GM18526 (cell line): ENCODE data around the gene SLC25A46.

ENCODE experiments used
- POLR2A ChIP-seq: IDR thresholded peaks from 3 replicates; pipeline ENCODE4 v1.6.1; 2011; ENCODE audit not compliant: insufficient read length; ENCODE audit errors: extremely low read depth

Gene SLC25A46

DNA sequence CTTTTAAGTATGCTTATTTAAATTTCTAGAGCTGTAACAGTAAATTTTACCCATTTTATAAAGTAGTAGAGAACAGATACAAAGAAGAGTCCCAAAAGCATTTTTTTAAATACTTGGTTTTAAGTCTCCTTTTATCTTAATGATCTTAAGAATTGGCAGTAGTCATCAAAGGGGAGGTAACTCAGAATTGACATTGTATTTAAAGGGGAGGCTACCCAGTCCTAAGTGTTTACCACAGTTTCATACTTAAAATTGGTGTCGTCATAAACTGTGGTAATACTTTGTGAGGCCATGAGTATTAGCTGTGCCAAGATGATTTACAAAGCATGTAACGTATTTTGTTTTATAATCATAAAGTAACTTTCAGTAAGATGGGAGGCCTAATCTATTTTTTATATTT, 14.8 kb downstream of the SLC25A46 start:
- TF ChIP-seq POLR2A: no peak

DNA sequence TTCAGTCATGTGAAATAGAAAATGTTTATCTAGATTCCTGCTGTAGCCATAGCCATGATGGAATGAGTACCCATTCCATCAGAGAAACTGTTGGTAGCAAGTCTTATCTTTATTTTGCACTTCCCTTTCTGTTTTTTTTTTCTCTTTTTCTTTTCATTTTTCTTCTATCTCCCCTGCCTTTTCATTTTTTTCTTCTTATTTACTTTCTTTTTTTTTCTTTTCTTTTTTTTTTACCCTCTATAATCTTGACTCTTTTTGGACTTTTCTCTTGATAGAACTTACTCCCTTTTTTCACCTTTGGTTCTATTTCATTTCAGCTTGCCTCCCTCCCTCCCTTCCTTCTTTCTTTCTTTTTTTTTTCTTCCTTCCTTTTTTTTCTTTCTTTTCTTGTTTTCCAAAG, 15.4 kb downstream of the SLC25A46 start:
- TF ChIP-seq POLR2A: no peak

DNA sequence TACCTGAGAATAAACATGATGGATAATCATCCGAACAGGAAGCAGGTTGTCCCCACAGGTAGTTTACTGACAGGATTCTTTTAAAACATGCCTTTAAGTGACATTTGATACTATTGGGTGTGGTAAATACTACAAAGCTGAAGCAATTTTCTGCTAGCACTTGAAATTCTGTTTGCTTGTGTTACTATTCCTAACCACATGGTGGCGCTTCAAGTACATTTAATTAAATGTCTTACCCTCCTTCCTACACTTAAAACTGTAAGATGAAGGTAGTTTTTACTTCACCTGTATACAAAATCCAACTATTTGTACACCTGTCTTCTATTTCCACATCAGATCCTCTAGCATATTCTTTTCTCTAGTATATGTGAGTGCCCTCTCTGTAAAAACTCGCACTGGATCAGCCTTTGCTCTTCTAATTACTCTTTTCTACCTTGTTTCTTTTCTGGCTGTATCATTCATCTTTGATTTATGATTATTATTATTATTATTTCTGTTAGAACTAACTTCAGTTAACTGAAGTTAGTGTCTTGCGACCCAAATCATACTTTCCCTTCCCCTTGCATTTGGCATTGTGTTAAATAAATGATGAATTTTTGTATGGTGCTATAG, 18.4 kb downstream of the SLC25A46 start:
- TF ChIP-seq POLR2A: no peak

DNA sequence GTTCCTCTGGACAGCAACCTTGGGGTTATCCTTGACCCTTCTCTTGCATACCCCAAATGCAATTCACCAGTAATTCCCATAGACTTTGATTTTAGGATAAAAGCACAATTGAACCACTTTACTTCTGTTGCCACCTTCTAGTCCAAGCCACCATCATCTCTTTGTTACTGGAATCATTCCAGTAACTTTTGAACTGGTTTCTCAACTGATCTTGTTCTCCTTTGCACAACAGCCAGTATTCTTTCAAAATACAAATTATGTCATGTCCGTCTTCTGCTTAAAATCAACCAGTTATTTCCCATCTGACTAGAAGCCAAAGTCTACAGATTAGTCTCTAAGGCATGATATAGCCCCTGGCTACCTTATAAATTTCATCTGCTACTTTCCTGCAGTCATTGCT, 21.4 kb downstream of the SLC25A46 start:
- no peak for TF ChIP-seq POLR2A

DNA sequence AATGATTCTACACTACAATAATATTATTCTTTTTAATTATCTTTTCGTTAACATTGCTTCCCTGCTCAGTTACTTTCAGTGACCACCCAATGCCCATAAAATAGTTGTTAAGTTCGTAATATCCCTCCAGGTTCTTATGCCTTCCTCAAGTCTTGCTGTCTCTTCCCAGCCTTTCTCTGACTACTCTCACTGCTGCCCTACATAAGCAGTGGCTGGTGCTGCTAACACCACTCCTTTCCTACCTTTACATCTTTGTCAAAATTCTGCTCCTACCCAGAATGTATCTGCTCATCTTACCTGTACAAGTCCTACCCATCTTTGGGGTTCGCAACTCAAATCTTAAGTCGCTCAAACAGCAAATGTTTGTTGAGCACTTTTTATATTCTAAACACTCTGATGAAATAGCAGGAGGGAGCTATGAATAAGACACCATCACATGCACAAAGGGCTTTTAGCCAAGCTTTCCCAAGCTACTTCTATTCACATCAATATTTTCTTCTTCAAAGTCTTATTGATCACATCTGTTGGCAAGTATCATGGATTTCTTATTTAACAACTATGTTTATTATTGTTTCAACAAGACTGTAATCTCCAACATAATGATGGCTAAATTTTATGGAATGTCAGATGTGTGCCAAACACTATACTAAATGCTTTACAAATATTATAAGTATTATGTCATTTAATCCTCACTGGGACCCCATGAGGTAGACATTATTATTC, 29.5 kb downstream of the SLC25A46 start:
- no peak for TF ChIP-seq POLR2A

DNA sequence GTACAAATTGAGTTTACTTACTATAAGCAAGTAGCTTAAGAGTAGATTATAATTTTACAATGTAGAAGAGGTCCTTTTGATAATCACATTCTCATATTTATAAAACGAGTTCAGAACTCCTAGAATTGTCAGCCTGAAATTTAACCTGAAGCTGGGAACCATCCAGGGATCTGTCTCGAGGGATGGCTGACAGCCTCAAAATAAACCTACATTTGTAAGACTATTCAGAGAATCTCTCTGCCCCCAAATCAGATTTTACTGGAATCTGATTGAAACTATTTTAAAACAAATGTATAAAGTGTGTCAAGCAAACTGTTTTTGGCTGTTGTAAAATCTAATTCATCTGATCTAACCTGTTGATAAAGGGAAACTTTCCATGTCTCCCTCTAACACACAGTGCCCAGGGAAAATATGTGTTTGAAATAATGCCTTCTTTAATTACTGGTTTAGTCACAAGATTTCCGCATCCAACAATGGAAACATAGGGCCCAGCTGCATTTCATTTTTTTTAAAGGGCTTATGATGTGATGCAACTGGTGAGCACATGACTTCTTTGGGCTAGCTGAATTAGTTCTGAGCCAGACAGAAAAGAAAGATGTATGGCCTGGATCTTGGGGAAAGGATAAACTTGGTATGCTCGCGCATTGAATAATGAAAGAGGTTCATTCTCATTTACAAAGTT, 30.3 kb downstream of the SLC25A46 start:
- no peak for TF ChIP-seq POLR2A

DNA sequence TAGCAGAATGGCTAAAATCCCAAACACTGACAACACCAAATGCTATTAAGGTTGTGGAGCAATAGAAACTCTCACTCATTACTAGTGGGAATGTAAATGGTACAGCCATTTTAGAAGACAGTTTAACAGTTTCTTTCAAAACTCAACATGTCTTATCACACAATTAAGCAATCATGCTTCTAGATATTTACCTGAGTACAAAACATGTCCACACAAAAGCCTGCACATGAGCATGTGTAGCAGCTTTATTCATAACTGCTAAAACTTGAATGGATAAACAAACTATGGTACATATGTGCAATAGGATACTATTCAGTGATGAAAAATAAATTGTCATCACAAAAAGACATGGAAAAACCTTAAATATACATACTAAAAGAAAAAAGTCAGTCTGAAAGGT, 31.5 kb downstream of the SLC25A46 start:
- no peak for TF ChIP-seq POLR2A

DNA sequence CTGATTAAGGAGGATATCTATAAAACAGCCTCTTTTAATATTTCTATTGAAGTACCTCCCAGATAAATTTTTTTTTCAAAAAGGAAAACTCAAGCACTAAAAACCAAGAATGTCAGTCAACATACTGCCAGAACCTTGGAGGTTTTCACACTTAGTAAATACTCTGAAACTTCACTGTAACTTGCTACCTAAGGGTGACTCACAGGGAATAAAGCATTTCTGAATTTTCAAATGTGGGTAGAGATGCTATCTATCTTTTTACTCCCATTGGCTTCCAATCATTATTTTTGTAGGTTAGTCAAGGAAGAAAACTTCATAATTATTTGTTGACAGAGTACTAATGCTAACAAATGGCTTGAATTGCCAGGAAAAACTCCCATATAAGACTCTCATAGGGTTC, 46.1 kb downstream of the SLC25A46 start:
- TF ChIP-seq POLR2A: no peak

DNA sequence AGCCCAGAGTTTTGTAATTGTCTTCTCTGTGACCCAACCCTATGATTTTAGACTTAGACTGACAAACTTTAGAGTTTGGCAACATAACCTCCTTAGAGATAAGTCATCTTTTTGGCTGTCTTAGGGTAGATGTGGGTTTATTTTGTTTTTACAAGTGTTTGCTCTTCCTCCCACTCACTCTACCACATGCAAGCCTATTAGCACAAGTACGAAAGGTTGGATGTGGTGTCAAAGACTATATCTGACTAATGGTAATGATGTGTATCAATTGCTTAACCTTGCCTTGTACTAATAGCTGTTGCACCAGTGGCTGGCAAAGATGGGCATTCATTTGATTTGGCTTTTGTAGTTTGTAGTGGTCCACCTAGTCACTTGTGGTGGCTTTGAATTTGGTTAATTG, 46.5 kb downstream of the SLC25A46 start:
- TF ChIP-seq POLR2A: no peak

DNA sequence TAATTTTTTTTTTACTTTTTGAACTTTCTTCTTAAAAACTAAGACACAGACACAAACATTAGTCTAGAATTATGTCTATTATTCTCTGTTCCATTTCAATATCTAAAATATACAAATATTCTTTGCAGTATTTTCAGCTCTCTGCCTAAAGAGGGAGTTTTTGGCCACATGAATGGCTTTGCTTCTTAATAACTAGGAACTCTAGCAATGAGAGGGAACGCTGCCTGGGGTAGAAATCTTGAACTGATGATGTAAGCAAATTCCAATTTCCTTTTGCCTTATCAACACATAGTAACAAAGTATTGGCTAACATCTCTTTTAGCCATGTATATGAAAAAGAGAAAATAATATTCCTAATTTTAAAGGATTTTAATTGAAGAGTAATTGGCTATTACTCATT, 51.9 kb downstream of the SLC25A46 start:
- no peak for TF ChIP-seq POLR2A

DNA sequence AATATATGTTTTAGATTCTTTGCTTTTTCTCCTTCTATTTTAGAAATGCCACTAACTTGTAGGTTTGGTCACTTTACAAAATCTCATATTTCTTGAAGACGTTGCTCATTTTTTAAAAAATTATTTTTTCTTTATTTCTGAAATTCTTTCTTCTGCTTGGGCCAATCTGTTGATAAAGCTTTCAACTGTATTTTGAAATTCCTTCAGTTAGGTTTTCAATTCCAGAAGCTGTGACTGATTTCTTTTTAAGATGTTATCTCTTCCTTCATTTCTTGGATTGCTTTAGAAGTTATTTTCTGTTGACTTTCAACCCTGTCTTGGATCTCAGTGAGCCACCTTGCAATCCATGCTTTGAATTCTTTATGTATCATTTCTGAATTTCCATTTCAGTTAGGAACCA, 64.2 kb downstream of the SLC25A46 start:
- no peak for TF ChIP-seq POLR2A

DNA sequence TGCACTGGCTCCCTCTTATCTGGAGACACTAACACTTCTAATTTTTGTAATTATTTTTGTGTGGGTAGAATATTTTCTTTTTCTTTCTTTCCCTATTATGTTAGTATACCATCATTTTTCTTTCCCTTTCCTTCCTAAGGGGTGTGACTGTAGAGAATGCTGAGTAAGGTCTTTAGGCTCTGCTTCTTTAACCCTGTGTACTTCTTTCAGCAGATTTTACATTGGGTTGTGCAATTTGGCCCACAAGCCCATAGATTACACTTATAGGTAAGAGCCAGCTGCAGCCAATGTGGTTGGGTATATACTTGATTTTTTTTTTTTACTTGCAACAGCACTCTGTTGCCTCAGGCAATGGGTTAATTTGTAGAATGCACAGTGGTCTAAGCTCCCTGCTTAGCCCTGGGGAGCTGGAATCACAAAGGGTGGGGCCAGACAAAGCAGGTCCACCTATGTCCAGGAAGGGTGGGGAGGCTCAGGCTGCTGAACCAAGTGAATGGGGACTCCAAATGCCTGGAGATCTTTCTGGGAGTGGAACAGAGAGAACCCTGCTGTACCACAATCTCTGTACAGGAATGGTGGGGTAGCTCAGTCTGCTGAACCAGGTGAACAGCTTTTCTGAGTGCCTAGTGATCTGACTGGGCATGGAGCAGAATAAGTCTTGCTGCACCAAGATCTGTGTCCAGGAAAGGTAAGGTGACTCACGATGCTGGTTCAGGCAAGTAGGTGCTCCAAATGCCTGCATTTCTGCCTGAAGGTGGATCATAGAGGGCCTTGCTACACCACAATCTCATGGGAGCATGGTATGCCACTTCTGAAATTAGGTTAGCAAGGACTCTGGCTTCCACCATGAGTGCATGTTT, 64.9 kb downstream of the SLC25A46 start:
- no peak for TF ChIP-seq POLR2A

DNA sequence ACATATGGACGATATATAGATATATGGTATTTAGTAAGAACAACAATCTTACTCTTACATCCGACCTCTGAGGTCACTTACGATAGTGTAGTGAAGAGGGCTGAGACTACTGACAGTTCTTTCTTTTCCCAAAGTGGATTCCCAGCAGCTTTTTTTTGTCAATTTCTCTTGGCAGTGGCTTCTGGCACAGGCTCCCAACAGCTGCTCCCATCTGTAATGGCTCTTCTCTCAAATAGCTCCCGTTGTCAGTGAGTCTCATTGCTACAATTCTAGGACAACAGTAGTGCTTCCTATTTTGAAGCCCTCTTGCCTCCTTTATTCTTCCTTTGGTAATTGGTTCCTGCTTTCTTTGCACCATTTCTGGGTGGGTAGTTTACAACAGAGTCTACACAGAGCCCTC, 68.4 kb downstream of the SLC25A46 start:
- no peak for TF ChIP-seq POLR2A

DNA sequence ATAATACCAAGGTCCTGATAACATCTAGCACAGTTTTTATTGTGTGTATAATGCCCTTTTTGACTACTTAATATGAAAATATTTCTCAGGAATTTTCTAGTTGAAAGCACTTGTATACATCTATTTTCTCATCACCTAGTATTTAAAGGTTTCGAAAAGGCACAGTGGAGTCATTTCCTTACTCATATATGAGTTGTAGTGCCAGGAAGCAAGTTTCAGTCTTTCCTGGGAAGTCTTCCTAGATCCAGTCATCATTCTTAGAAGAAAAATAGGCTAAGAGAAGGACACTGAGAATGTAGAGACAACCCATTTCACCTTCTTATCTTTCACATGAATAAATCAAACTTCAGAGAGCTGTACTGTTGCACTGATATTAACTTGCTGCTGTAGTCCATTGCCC, 70.2 kb downstream of the SLC25A46 start:
- TF ChIP-seq POLR2A: no peak
